Astrocyte (in vitro differentiated cells and primary cell): ENCODE measurements around the gene GDF11.

Experiments used
- EZH2 ChIP-seq: IDR thresholded peaks from 2 replicates; pipeline ENCODE4 v1.6.1; 2012; ENCODE audit warnings: mild to moderate bottlenecking, low read length, inconsistent platforms; ENCODE audit not compliant: insufficient read depth
- TF ChIP-seq, protein P1 (sequence below): IDR thresholded peaks from 2 replicates; pipeline ENCODE4 v1.5.1; 2011; ENCODE audit warnings: low read depth, mild to moderate bottlenecking, inconsistent platforms, low read length, moderate library complexity; ENCODE audit not compliant: insufficient read depth

DNA sequence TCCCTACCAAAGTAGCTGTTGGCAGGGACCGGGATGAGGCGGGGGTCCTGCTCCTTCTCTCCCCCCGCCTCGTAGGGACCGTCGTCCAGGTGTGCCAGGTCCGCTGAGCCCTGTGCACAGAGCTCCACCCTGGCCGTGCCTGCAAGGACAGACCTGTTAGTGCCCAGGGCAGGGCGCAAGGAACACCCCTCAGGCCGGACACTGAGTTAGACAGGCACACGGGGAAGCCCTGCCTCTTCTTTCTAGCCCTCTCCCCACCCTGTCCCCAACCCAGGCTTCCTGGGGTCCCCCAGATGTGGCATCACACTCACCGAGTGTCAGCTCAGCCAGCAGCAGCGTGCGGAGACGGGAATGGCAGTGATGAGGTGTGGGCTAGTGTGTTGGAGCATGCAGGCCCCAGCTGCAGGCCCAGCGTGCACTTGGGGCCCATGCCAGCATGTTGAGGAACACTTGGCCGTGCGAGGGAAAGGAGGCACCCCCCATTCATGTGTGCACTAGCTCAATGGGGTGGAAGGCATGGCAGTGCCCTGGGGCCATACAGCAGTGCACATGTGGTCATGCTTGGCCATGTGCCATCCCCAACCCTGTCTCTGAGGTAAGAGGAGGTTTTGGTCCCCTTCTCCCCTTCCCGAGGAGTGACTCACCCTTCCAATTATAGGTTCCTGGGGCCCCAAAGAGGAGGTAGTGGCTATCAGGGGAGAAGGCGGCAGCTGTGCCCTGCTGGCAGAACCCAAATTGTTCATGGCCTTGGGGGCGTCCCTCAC lies 42.5 kb upstream of the GDF11 start:
- TF ChIP-seq, protein P1, sequence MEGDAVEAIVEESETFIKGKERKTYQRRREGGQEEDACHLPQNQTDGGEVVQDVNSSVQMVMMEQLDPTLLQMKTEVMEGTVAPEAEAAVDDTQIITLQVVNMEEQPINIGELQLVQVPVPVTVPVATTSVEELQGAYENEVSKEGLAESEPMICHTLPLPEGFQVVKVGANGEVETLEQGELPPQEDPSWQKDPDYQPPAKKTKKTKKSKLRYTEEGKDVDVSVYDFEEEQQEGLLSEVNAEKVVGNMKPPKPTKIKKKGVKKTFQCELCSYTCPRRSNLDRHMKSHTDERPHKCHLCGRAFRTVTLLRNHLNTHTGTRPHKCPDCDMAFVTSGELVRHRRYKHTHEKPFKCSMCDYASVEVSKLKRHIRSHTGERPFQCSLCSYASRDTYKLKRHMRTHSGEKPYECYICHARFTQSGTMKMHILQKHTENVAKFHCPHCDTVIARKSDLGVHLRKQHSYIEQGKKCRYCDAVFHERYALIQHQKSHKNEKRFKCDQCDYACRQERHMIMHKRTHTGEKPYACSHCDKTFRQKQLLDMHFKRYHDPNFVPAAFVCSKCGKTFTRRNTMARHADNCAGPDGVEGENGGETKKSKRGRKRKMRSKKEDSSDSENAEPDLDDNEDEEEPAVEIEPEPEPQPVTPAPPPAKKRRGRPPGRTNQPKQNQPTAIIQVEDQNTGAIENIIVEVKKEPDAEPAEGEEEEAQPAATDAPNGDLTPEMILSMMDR, result no peak
- no peak for TF ChIP-seq EZH2
